Uterus (tissue), 4 donors: Measurements from ENCODE around the gene LAMP5. TPM values are rescaled to one million over a fixed set of nuclear protein-coding genes. Genes with fewer than 3 reads are reported as not detected.

Source experiments
- DNase-seq, 2 donors: peaks; one replicate each; pipeline ENCODE4 v3.0.0-alpha.2; 2019 to 2020
- H3K27ac ChIP-seq, 2 donors: fragments of 200-600 bp; sonication (generic); 1 replicate in 1 of 2; 2 replicates in 1 of 2; pipeline ENCODE4 v1.5.1; 2016 to 2018
- H3K27me3 ChIP-seq, 2 donors: fragments of 200-600 bp; sonication (generic); one replicate each; pipeline ENCODE4 v1.5.1; 2018 to 2019; ENCODE audit warnings: control low read depth in 1 of 2
- H3K36me3 ChIP-seq, 2 donors: fragments of 200-600 bp; sonication (generic); one replicate each; pipeline ENCODE4 v1.5.1; 2019; ENCODE audit warnings: control low read depth in 1 of 2
- H3K4me1 ChIP-seq, 2 donors: fragments of 200-600 bp; sonication (generic); one replicate each; pipeline ENCODE4 v1.5.1; 2018 to 2019; ENCODE audit warnings: control low read depth in 1 of 2
- H3K4me3 ChIP-seq, 2 donors: fragments of 200-600 bp; sonication (generic); 1 replicate in 1 of 2; 2 replicates in 1 of 2; pipeline ENCODE4 v1.5.1; 2018 to 2019; ENCODE audit warnings: mild to moderate bottlenecking in 1 of 2
- H3K9me3 ChIP-seq, 2 donors: fragments of 200-600 bp; sonication (generic); one replicate each; pipeline ENCODE4 v1.5.1; 2019; ENCODE audit warnings: control low read depth in 1 of 2
- CTCF ChIP-seq, 4 experiments: fragments of 200-600 bp in 2 of 4; fragments of 450-650 bp in 2 of 4; sonication (generic) in 2 of 4; IDR thresholded peaks; one replicate each; pipeline ENCODE4 v1.5.1; 2016 to 2019; ENCODE audit warnings: antibody characterized with exemption in 4 of 4, mild to moderate bottlenecking in 2 of 4, moderate library complexity in 1 of 4
- POLR2A ChIP-seq, 2 donors: fragments of 450-650 bp; IDR thresholded peaks; one replicate each; pipeline ENCODE4 v1.6.1; 2016; ENCODE audit warnings: antibody characterized with exemption in 2 of 2, mild to moderate bottlenecking in 1 of 2, moderate library complexity in 1 of 2
- intact Hi-C: fragments of 100-400 bp; cut with DNase I; formaldehyde crosslinking; loops from one replicate; pipeline ENCODE4 v1.15.1; 2023; ENCODE audit warnings: low total_unique reads
- total RNA-seq, 4 donors: library from RNA; depleted of rRNA in 3 of 4; stranded (reverse); fragments of >200 nt in 3 of 4; gene quantifications; one replicate each; pipeline versions ENCODE4 v1.1.0 to v1.2.4, GENCODE V29; 2014 to 2023
- donor health status: DM: yes; HTN: yes; CAD: no.

The LAMP5 gene
- total RNA-seq, 4 donors from 2014 or later = 0.43 to 6.8 TPM; not detected in 2

GRCh38 chr20:9571783-9572182, 57.4 kb downstream of the LAMP5 start:
- no peak for DNase-seq
- Histone ChIP-seq H3K4me3 (no peak overlapping the region), H3K27me3 (no peaks in the 10 kb centered on the region), H3K27ac (no peak overlapping the region), H3K36me3 (no peaks in the 10 kb centered on the region), H3K4me1 (no peaks in the 10 kb centered on the region), H3K9me3 (no peaks in the 10 kb centered on the region)
- no peak for TF ChIP-seq POLR2A (IDR thresholded peaks at IDR 0.05)
- intact Hi-C loops = no loop called here

- Histone ChIP-seq H3K27ac (no peak overlapping the region), H3K4me3 (no peak overlapping the region), H3K36me3 (no peaks in the 10 kb centered on the region), H3K9me3 (no peaks in the 10 kb centered on the region), H3K27me3 (no peaks in the 10 kb centered on the region), H3K4me1 (no peaks in the 10 kb centered on the region)
- intact Hi-C loops = no loop called here
- TF ChIP-seq POLR2A (IDR thresholded peaks at IDR 0.05) (no peak), CTCF (IDR thresholded peaks at IDR 0.05) (no peak)
- DNase-seq = no peak
Measured at GRCh38 chr20:9572670-9573069, 58.3 kb downstream of the LAMP5 start.

GRCh38 chr20:9573335-9574151, 59.2 kb downstream of the LAMP5 start:
- intact Hi-C loops = no loop called here
- DNase-seq = no peak
- Histone ChIP-seq H3K4me3 (no peak overlapping the region), H3K4me1 (no peaks in the 10 kb centered on the region), H3K27me3 (no peaks in the 10 kb centered on the region), H3K36me3 (no peaks in the 10 kb centered on the region), H3K27ac (no peak overlapping the region), H3K9me3 (no peaks in the 10 kb centered on the region)
- TF ChIP-seq CTCF (IDR thresholded peaks at IDR 0.05) (no peak), POLR2A (IDR thresholded peaks at IDR 0.05) (no peak)

- H3K4me1 ChIP-seq = no peaks in the 10 kb centered on the region
- intact Hi-C loops = no loop called here
- H3K27me3 ChIP-seq = no peaks in the 10 kb centered on the region
- no peak overlapping the region for H3K27ac ChIP-seq
- no peaks in the 10 kb centered on the region for H3K9me3 ChIP-seq
- no peaks in the 10 kb centered on the region for H3K36me3 ChIP-seq
- no peak for DNase-seq
- TF ChIP-seq CTCF (IDR thresholded peaks at IDR 0.05) (no peak), POLR2A (IDR thresholded peaks at IDR 0.05) (no peak)
- H3K4me3 ChIP-seq = no peak overlapping the region
Measured at GRCh38 chr20:9574181-9574580, 59.8 kb downstream of the LAMP5 start.

GRCh38 chr20:9574776-9575175, 60.4 kb downstream of the LAMP5 start:
- Histone ChIP-seq H3K36me3 (no peaks in the 10 kb centered on the region), H3K4me1 (no peaks in the 10 kb centered on the region), H3K27ac (no peak overlapping the region), H3K27me3 (no peaks in the 10 kb centered on the region), H3K4me3 (no peak overlapping the region), H3K9me3 (no peaks in the 10 kb centered on the region)
- TF ChIP-seq CTCF (IDR thresholded peaks at IDR 0.05) (no peak), POLR2A (IDR thresholded peaks at IDR 0.05) (no peak)
- intact Hi-C loops = no loop called here
- no peak for DNase-seq
